ENCODE results near the gene SLC16A1. TPM values are rescaled to one million over a fixed set of nuclear protein-coding genes. Genes with fewer than 3 reads are reported as not detected.

The SLC16A1 gene
- total RNA-seq, 6 experiments from 2014 or later, result 26.1 to 81.9 (median 55.2) TPM

DNA sequence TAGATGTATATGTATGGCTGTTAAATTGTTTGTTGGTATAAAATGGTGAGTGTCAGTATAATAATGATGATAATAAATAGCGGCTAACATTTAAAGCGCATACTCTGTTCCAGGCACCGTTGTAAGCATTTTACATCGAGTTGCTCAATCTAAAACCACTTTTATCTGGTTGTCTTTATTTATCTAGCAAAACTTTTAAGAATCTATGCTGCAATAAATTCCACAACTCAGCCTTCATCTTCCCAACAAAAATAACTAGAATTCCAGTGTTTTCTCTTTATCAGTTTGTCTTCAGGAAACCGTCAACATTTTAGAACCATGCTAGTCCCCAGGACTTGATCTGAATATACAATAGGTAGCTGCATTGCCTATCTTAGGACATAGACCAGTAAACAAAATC, 19.3 kb upstream of the SLC16A1 start:
- no peak for DNase-seq
- intact Hi-C loops (cut with DNase I), result no loop called here
- Histone ChIP-seq H3K36me3 (no peaks in the 10 kb centered on the region), H3K27ac (no peak overlapping the region), H3K9me3 (no peaks in the 10 kb centered on the region), H3K4me3 (no peak overlapping the region), H3K27me3 (no peaks in the 10 kb centered on the region), H3K4me1 (no peaks in the 10 kb centered on the region)
- WGBS (ENCODE audit: insufficient coverage, low coverage, low lambda C conversion rate, missing lambda C conversion rate), result 76% methylated on average over 5 of the region's 5 CpGs
- no peak for ATAC-seq
- TF ChIP-seq CTCF (IDR thresholded peaks at IDR 0.05), result no peak
- TF ChIP-seq POLR2A (IDR thresholded peaks at IDR 0.05), result no peak

DNA sequence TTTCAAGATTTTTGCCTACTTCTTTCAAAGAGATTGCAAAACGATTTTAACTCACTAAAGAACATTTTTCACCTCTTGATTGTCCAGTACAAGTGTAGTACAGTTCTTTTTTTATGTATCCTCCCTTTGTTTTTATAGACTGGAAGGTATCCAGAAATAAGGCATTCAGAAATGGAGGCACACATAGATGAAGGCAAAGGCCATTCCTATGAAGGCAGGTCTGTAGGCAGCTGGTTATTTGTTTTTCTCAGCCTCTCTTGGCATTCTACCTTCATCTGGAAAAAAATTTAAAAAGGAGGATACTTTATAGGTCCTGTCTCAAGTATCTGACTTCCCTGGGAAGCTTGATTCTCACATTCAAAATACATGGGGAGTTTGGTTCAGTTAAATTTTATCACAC, 18.6 kb upstream of the SLC16A1 start:
- no peaks in the 10 kb centered on the region for H3K9me3 ChIP-seq
- intact Hi-C loops (cut with DNase I), result no loop called here
- H3K27ac ChIP-seq, result no peak overlapping the region
- TF ChIP-seq CTCF (IDR thresholded peaks at IDR 0.05) (no peak), POLR2A (IDR thresholded peaks at IDR 0.05) (no peak)
- no peaks in the 10 kb centered on the region for H3K27me3 ChIP-seq
- DNase-seq, result no peak
- no peaks in the 10 kb centered on the region for H3K4me1 ChIP-seq
- no peak overlapping the region for H3K4me3 ChIP-seq
- H3K36me3 ChIP-seq, result no peaks in the 10 kb centered on the region
- ATAC-seq, result no peak
- WGBS (ENCODE audit: insufficient coverage, low coverage, low lambda C conversion rate, missing lambda C conversion rate), result 56% methylated on average over 1 of the region's 1 CpG

GRCh38 chr1:112973788-112974187, 17.8 kb upstream of the SLC16A1 start:
- ATAC-seq, result no peak
- no peaks in the 10 kb centered on the region for H3K36me3 ChIP-seq
- H3K27ac ChIP-seq, result no peak overlapping the region
- no peak for TF ChIP-seq POLR2A (IDR thresholded peaks at IDR 0.05)
- TF ChIP-seq CTCF (IDR thresholded peaks at IDR 0.05), result no peak
- DNase-seq, result no peak
- H3K4me3 ChIP-seq, result no peak overlapping the region
- intact Hi-C loops (cut with DNase I), result no loop called here
- H3K4me1 ChIP-seq, result no peaks in the 10 kb centered on the region
- 80% methylated on average over 1 of the region's 1 CpG for WGBS (ENCODE audit: insufficient coverage, low coverage, low lambda C conversion rate, missing lambda C conversion rate)
- H3K9me3 ChIP-seq, result no peaks in the 10 kb centered on the region
- H3K27me3 ChIP-seq, result no peaks in the 10 kb centered on the region

DNA sequence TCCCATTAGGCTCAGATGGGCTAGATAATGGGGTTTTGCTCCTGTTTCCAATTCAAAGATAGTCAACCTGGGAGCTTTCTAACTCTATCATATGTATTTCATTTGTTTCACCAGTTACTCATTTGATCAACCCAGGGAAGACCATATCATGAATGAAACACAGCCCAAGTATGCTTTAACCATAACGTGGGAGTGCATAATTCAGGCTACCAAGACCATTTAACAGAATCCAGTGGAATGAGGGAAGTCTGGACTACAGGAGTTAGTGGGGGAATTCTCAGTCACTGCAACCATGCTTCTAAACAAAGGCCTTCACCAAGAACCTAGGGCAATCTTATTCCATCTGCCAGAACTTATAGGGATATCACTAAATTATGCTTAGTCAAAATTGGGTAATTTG, 15.0 kb upstream of the SLC16A1 start:
- TF ChIP-seq CTCF (IDR thresholded peaks at IDR 0.05) (no peak), POLR2A (IDR thresholded peaks at IDR 0.05) (no peak)
- ATAC-seq (no peak), DNase-seq (no peak)
- H3K36me3 ChIP-seq, result peaks cover 0 to 14% (median 0%) of the 10 kb centered on the region in 4 donors
- no peaks in the 10 kb centered on the region for H3K27me3 ChIP-seq
- WGBS (ENCODE audit: insufficient coverage, low coverage, low lambda C conversion rate, missing lambda C conversion rate), result 83% methylated on average over 1 of the region's 1 CpG
- no peaks in the 10 kb centered on the region for H3K9me3 ChIP-seq
- no peak overlapping the region for H3K4me3 ChIP-seq
- H3K27ac ChIP-seq, result no peak overlapping the region
- intact Hi-C loops (cut with DNase I), result no loop called here
- H3K4me1 ChIP-seq, result no peaks in the 10 kb centered on the region

GRCh38 chr1:112964347-112964746, 8.4 kb upstream of the SLC16A1 start:
- Histone ChIP-seq H3K4me3 (no peak overlapping the region), H3K27ac (no peak overlapping the region), H3K27me3 (no peaks in the 10 kb centered on the region), H3K4me1 (no peaks in the 10 kb centered on the region), H3K9me3 (no peaks in the 10 kb centered on the region), H3K36me3 (peaks cover 0 to 14% (median 0%) of the 10 kb centered on the region in 4 donors)
- TF ChIP-seq CTCF (IDR thresholded peaks at IDR 0.05) (no peak), POLR2A (IDR thresholded peaks at IDR 0.05) (no peak)
- intact Hi-C loops (cut with DNase I), result no loop called here
- 85% methylated on average over 4 of the region's 4 CpGs for WGBS (ENCODE audit: insufficient coverage, low coverage, low lambda C conversion rate, missing lambda C conversion rate)
- ATAC-seq (no peak), DNase-seq (no peak)

Measured in right lobe of liver (tissue), 6 donors.